ENCODE measurements around the gene ADAMTSL1. TPM values are rescaled to one million over a fixed set of nuclear protein-coding genes. Genes with fewer than 3 reads are reported as not detected.

ADAMTSL1 gene
- total and polyA plus RNA-seq, 2 donors (not counting 3 experiments of a cell fraction or from before 2014, with no cell fraction given): 15.0 to 18.4 TPM

DNA sequence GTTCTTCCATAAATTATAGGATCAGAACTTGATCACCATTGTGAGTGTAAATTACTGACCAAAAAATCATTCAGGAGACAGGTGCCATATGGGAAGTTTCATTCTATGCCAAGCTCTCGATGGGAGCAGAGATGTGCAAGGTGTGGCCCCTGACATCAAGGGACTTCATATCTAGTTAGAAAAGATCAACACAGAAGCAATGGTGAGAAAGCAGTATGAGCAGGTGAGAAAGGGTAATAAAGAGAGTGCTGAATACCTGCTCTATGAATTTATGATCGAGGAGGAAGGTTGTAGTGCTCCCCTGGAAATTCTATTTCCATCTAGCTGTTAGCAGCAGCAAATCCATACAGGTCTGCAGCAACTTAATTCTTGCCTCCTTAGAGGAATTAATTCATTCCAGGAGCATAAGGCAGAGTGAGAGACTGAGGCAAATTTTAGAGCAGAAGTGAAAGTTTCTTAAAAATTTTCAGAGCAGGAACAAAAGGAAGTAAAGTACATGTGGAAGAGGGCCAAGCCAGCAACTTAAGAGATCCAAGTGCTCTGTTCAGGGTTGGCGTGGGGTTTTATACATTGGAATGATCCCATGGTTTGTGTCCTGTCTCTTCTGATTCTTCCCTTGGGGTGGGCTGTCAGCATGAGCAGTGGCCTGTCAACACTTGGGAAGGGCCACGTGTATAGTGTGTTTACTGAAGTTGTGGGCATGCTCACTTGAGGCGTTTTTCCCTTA is 377.3 kb downstream of the ADAMTSL1 start:
- dilution Hi-C loops (cut with MboI; ENCODE audit: extremely low pct_ligation_motif_present, low sequenced_read_pairs) (no loop called here), intact Hi-C loops (cut with micrococcal nuclease) (no loop called here)
- H3K36me3 ChIP-seq (ENCODE audit: control insufficient read depth in 2 of 2, extremely low read depth in 1 of 2, insufficient read depth in 2 of 2, low read length in 2 of 2): no peaks in the 10 kb centered on the region
- H3K79me2 ChIP-seq (ENCODE audit: control insufficient read depth, insufficient read depth, low read length): no peaks in the 10 kb centered on the region
- H3K4me2 ChIP-seq (ENCODE audit: insufficient read depth, low read length): no peak overlapping the region
- CTCF ChIA-PET: no interaction called here
- no peak overlapping the region for H2AFZ ChIP-seq (ENCODE audit: low read depth, low read length)
- no peaks in the 10 kb centered on the region for H3K9me1 ChIP-seq (replicated peaks; ENCODE audit: control insufficient read depth, extremely low read depth, insufficient read depth, low read length)
- DNase-seq (ENCODE audit: low read depth, low spot score) (no peak), FAIRE-seq (no peak)
- H3K27ac ChIP-seq (ENCODE audit: insufficient read depth, low read depth, low read length): no peak overlapping the region
- no TSS peak for BruUV-seq (replicated peaks)
- no peaks in the 10 kb centered on the region for H3K4me1 ChIP-seq (ENCODE audit: control insufficient read depth, extremely low read depth, insufficient read depth, low read length)
- H3K4me3 ChIP-seq (replicated peaks in 1 of 3; ENCODE audit: insufficient read depth in 1 of 3, low read depth in 1 of 3, low read length in 3 of 3): no peak overlapping the region
- H3K27me3 ChIP-seq (ENCODE audit: control insufficient read depth in 2 of 2, insufficient read depth in 2 of 2, low read length in 2 of 2): no peaks in the 10 kb centered on the region
- POLR2A ChIA-PET: no interaction called here
- no peak for TF ChIP-seq POLR2AphosphoS5 (IDR thresholded peaks at IDR 0.05; ENCODE audit: insufficient read depth, low read depth, low read length)
- TF ChIP-seq MYC (IDR thresholded peaks at IDR 0.05; ENCODE audit: low read depth, low read length): no peak
- TF ChIP-seq JUN (IDR thresholded peaks at IDR 0.05; ENCODE audit: borderline replicate concordance, insufficient read depth, insufficient read length, low read depth): no peak
- TF ChIP-seq EZH2 (IDR thresholded peaks at IDR 0.05; ENCODE audit: borderline replicate concordance, low read depth, low read length, severe bottlenecking): no peak
- TF ChIP-seq, protein P1, sequence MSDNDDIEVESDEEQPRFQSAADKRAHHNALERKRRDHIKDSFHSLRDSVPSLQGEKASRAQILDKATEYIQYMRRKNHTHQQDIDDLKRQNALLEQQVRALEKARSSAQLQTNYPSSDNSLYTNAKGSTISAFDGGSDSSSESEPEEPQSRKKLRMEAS (IDR thresholded peaks at IDR 0.05; ENCODE audit: insufficient read depth, insufficient read length): no peak
- H3K9ac ChIP-seq (replicated peaks; ENCODE audit: extremely low read depth, insufficient read depth, low read length): no peak overlapping the region
- H3K9me3 ChIP-seq (replicated peaks; ENCODE audit: control insufficient read depth, insufficient read depth, low read length): no peaks in the 10 kb centered on the region
- no peaks in the 10 kb centered on the region for H4K20me1 ChIP-seq (replicated peaks; ENCODE audit: control insufficient read depth, extremely low read depth, insufficient read depth, low read length)

DNA sequence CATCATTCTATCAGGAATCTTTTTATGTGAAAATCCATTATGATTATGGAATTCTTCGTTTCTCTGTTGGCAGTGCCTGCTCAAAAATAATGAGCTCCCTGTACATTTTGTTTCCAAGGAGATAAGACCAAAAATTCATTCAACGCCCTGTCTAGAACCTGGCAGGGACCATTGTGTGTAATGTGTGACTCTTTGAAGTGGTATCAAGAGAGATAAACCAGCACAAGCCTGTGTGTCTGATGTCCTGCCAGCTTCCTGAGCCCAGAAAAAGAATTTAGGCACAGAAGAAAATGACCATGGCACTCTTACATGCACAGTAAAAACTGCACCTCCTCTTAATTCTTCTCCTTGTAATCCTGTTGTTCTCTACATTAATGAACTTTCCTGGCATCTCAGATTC is 381.7 kb downstream of the ADAMTSL1 start:
- Histone ChIP-seq H3K9ac (replicated peaks; ENCODE audit: extremely low read depth, insufficient read depth, low read length) (no peak overlapping the region), H3K27me3 (ENCODE audit: control insufficient read depth in 2 of 2, insufficient read depth in 2 of 2, low read length in 2 of 2) (no peaks in the 10 kb centered on the region), H4K20me1 (replicated peaks; ENCODE audit: control insufficient read depth, extremely low read depth, insufficient read depth, low read length) (no peaks in the 10 kb centered on the region), H3K36me3 (ENCODE audit: control insufficient read depth in 2 of 2, extremely low read depth in 1 of 2, insufficient read depth in 2 of 2, low read length in 2 of 2) (no peaks in the 10 kb centered on the region), H3K4me1 (ENCODE audit: control insufficient read depth, extremely low read depth, insufficient read depth, low read length) (peaks cover 6% of the 10 kb centered on the region), H3K79me2 (ENCODE audit: control insufficient read depth, insufficient read depth, low read length) (no peaks in the 10 kb centered on the region), H3K27ac (ENCODE audit: insufficient read depth, low read depth, low read length) (no peak overlapping the region), H3K9me1 (replicated peaks; ENCODE audit: control insufficient read depth, extremely low read depth, insufficient read depth, low read length) (no peaks in the 10 kb centered on the region), H3K9me3 (replicated peaks; ENCODE audit: control insufficient read depth, insufficient read depth, low read length) (no peaks in the 10 kb centered on the region), H3K4me2 (ENCODE audit: insufficient read depth, low read length) (no peak overlapping the region), H2AFZ (ENCODE audit: low read depth, low read length) (no peak overlapping the region), H3K4me3 (replicated peaks in 1 of 3; ENCODE audit: insufficient read depth in 1 of 3, low read depth in 1 of 3, low read length in 3 of 3) (no peak overlapping the region)
- intact Hi-C loops (cut with micrococcal nuclease): no loop called here
- TF ChIP-seq, protein P1 (IDR thresholded peaks at IDR 0.05; ENCODE audit: insufficient read depth, insufficient read length): no peak
- TF ChIP-seq JUN (IDR thresholded peaks at IDR 0.05; ENCODE audit: borderline replicate concordance, insufficient read depth, insufficient read length, low read depth): no peak
- BruUV-seq (replicated peaks): no TSS peak
- ChIA-PET POLR2A (no interaction called here), CTCF (interaction anchor here (1.1 to 1.4 kb wide), 2 partner anchors 9 to 413 kb away, joined by 3 to 4 read pairs; no protein-coding TSS in a partner anchor)
- no peak for DNase-seq (ENCODE audit: low read depth, low spot score)
- FAIRE-seq: no peak
- dilution Hi-C loops (cut with MboI; ENCODE audit: extremely low pct_ligation_motif_present, low sequenced_read_pairs): no loop called here
